Endodermal cell (in vitro differentiated cells): Measurements from ENCODE around the gene NISCH. TPM values are rescaled to one million over a fixed set of nuclear protein-coding genes. Genes with fewer than 3 reads are reported as not detected.

Experiments used
- DNase-seq: peaks from one replicate; pipeline ENCODE4 v3.0.0-alpha.2; 2017
- H3K27ac ChIP-seq: 2 replicates; pipeline ENCODE4 v1.5.1; 2013; ENCODE audit warnings: mild to moderate bottlenecking, low read depth, low read length, moderate library complexity
- H3K27me3 ChIP-seq: 2 replicates; pipeline ENCODE4 v1.6.1; 2013; ENCODE audit warnings: mild to moderate bottlenecking, low read length, moderate library complexity; ENCODE audit not compliant: insufficient read depth, control insufficient read depth, poor library complexity, severe bottlenecking
- H3K36me3 ChIP-seq: 2 replicates; pipeline ENCODE4 v1.7.0; 2013; ENCODE audit warnings: mild to moderate bottlenecking, low read length, moderate library complexity; ENCODE audit not compliant: control insufficient read depth, insufficient read depth
- H3K4me1 ChIP-seq: one replicate; pipeline ENCODE4 v1.7.0; 2013; ENCODE audit warnings: low read length; ENCODE audit not compliant: control insufficient read depth, insufficient read depth
- H3K4me3 ChIP-seq: 2 replicates; pipeline ENCODE4 v1.5.1; 2013; ENCODE audit warnings: mild to moderate bottlenecking, low read length, moderate library complexity
- H3K9ac ChIP-seq: 2 replicates; pipeline ENCODE4 v1.6.1; 2013; ENCODE audit warnings: mild to moderate bottlenecking, low read length, moderate library complexity; ENCODE audit not compliant: poor library complexity, severe bottlenecking; ENCODE audit errors: extremely low read depth
- H3K9me3 ChIP-seq: 2 replicates; pipeline ENCODE4 v1.6.1; 2013; ENCODE audit warnings: mild to moderate bottlenecking, low read length, moderate library complexity; ENCODE audit not compliant: control insufficient read depth
- H3K27ac Mint-ChIP-seq: 2 replicates; pipeline ENCODE4 v1.8.0; 2020; ENCODE audit warnings: mixed read lengths
- H3K27me3 Mint-ChIP-seq: 2 replicates; pipeline ENCODE4 v1.8.0; 2021; ENCODE audit warnings: mild to moderate bottlenecking, mixed read lengths; ENCODE audit not compliant: insufficient read depth
- H3K36me3 Mint-ChIP-seq: 2 replicates; pipeline ENCODE4 v1.8.0; 2020; ENCODE audit warnings: low read depth, mixed read lengths
- H3K4me1 Mint-ChIP-seq: 2 replicates; pipeline ENCODE4 v1.8.0; 2020; ENCODE audit warnings: mixed read lengths
- H3K4me3 Mint-ChIP-seq: 2 replicates; pipeline ENCODE4 v1.8.0; 2020; ENCODE audit warnings: mild to moderate bottlenecking, moderate library complexity, mixed read lengths
- H3K9me3 Mint-ChIP-seq: 2 replicates; pipeline ENCODE4 v1.8.0; 2020; ENCODE audit warnings: mild to moderate bottlenecking, mixed read lengths
- CTCF ChIP-seq: fragments of 200-600 bp; sonication (generic); conservative IDR thresholded peaks from 2 replicates; pipeline ENCODE4 v1.5.0; 2021; ENCODE audit warnings: antibody characterized with exemption, mild to moderate bottlenecking
- WGBS, 2 experiments: methylation state at CpG; one replicate each; pipeline versions ENCODE4 v1.1.5 to v1.1.7; 2013; ENCODE audit warnings: missing lambda C conversion rate in 2 of 2, mixed read lengths in 1 of 2; ENCODE audit not compliant: insufficient coverage in 1 of 2, insufficient read length in 1 of 2; 5-methylcytosine and 5-hydroxymethylcytosine counted together
- total RNA-seq, 2 donors: library from RNA; stranded (reverse); fragmentation: NEBNext Ultra II Directional in 1 of 2; extraction: Animal tissue kit (Norgen Biotek cat#: 25700) in 1 of 2; gene quantifications; 2 replicates in 1 of 2; 3 replicates in 1 of 2; pipeline ENCODE4 v1.2.1, GENCODE V29; 2021

NISCH gene
- total RNA-seq, 2 donors from 2014 or later = 151 to 156 TPM

DNA sequence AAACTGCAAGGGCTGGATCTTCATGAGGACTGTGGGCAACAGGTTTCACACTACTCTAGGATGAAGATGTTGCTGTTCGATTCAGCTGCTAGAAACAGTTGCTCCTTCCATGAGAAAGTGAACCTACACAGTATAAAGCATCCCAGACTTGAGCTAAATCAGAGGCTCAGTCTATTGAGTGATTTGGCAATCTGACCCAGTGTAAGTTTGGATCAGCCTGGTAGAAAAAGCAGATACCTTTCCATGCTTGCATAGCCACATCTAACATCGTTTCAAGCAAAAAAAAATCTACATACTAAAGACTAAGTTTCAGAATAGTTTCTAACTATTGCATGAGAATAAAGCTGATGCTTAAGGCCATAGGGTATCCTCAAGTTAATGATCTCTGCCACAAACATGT lies 85.6 kb downstream of the NISCH start:
- H3K9me3 Mint-ChIP-seq = no peaks in the 10 kb centered on the region
- no peak for TF ChIP-seq CTCF
- Histone ChIP-seq H3K4me3 (no peak overlapping the region), H3K4me1 (no peaks in the 10 kb centered on the region), H3K9me3 (no peaks in the 10 kb centered on the region), H3K27me3 (no peaks in the 10 kb centered on the region), H3K27ac (no peak overlapping the region), H3K36me3 (peaks cover 43% of the 10 kb centered on the region), H3K9ac (no peak overlapping the region)
- H3K36me3 Mint-ChIP-seq = peaks cover 27% of the 10 kb centered on the region
- H3K27me3 Mint-ChIP-seq = no peaks in the 10 kb centered on the region
- peaks cover 17% of the 10 kb centered on the region for H3K4me1 Mint-ChIP-seq
- no peak overlapping the region for H3K4me3 Mint-ChIP-seq
- peak overlapping the region; percentile 15 for H3K27ac Mint-ChIP-seq
- DNase-seq = no peak
- WGBS, 2 experiments = 87 to 100% methylated on average over 1 to 2 of the region's 2 CpGs

Other genes with a start within 250 kb of the NISCH start
- gene TLR9, start 230.0 kb upstream of the NISCH start, total RNA-seq = under 1 TPM in 1 of 2 donors, not detected in 1; 0.11 TPM
- gene TWF2, start 216.4 kb upstream of the NISCH start, total RNA-seq = 10 to 100 TPM; 40.7 to 41.9 TPM
- 1 to 10 TPM; 6.7 to 6.8 TPM for gene PPM1M, start 209.8 kb upstream of the NISCH start, total RNA-seq
- 10 to 100 TPM; 78.4 to 84.2 TPM for gene WDR82, start 177.0 kb upstream of the NISCH start, total RNA-seq
- 10 to 100 TPM; 21.7 to 28.4 TPM for gene GLYCTK, start 167.8 kb upstream of the NISCH start, total RNA-seq
- gene DNAH1, start 139.3 kb upstream of the NISCH start, total RNA-seq = 1 to 10 TPM; 4.9 to 5.5 TPM
- gene BAP1, start 45.6 kb upstream of the NISCH start, total RNA-seq = 100 to 1,000 TPM in 1 of 2 donors, 10 to 100 TPM in 1; 94.5 to 100 TPM
- gene PHF7, start 44.9 kb upstream of the NISCH start, total RNA-seq = 10 to 100 TPM; 10.9 to 12.7 TPM
- gene SEMA3G, start 10.5 kb upstream of the NISCH start, total RNA-seq = 1 to 10 TPM; 2.5 to 8.6 TPM
- gene TNNC1, start 1.6 kb upstream of the NISCH start, total RNA-seq = 10 to 100 TPM; 44.8 to 64.6 TPM
- gene STAB1, start 39.7 kb downstream of the NISCH start, total RNA-seq = under 1 TPM; 0.24 to 0.55 TPM
- 100 to 1,000 TPM; 288 to 341 TPM for gene NT5DC2, start 78.3 kb downstream of the NISCH start, total RNA-seq
- 10 to 100 TPM; 28.1 to 34.1 TPM for gene UQCC5, start 81.0 kb downstream of the NISCH start, total RNA-seq
- gene PBRM1, start 230.3 kb downstream of the NISCH start, total RNA-seq = 10 to 100 TPM; 73.4 to 78.5 TPM
- 100 to 1,000 TPM; 101 to 107 TPM for gene GNL3, start 230.4 kb downstream of the NISCH start, total RNA-seq